Measurements from ENCODE around the gene SFXN5. TPM values are rescaled to one million over a fixed set of nuclear protein-coding genes. Genes with fewer than 3 reads are reported as not detected.
"Not testable (repeated sequence)": the region's sequence is repeated elsewhere in the genome, so short reads cannot be mapped to it uniquely, and the experiment has no call there.

Gene SFXN5
- total RNA-seq, 2 experiments from 2014 or later, result 17.9 to 18.1 TPM

DNA sequence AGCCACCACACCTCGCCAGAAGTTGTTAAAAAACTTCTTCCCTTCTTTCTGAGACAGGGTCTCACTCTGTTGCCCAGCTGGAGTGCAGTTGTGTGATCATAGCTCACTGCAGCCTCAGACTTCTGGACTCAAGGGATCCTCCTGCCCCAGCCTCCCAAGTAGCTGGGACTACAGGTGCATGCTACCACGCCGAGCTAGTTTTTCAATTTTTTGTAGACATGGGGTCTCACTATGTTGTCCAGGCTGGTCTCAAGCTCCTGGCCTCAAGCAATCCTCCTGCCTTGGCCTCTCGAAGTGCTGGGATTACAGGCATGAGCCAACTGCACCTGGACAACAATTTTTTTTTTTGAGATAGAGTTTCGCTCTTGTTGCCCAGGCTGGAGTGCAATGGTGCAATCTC, 6.4 kb downstream of the SFXN5 start:
- POLR2A ChIA-PET, result not testable (repeated sequence)
- CTCF ChIA-PET, result interaction anchor here (0.7 to 1.2 kb wide), 2 partner anchors 20 to 23 kb away, joined by 3 read pairs; no protein-coding TSS in a partner anchor

DNA sequence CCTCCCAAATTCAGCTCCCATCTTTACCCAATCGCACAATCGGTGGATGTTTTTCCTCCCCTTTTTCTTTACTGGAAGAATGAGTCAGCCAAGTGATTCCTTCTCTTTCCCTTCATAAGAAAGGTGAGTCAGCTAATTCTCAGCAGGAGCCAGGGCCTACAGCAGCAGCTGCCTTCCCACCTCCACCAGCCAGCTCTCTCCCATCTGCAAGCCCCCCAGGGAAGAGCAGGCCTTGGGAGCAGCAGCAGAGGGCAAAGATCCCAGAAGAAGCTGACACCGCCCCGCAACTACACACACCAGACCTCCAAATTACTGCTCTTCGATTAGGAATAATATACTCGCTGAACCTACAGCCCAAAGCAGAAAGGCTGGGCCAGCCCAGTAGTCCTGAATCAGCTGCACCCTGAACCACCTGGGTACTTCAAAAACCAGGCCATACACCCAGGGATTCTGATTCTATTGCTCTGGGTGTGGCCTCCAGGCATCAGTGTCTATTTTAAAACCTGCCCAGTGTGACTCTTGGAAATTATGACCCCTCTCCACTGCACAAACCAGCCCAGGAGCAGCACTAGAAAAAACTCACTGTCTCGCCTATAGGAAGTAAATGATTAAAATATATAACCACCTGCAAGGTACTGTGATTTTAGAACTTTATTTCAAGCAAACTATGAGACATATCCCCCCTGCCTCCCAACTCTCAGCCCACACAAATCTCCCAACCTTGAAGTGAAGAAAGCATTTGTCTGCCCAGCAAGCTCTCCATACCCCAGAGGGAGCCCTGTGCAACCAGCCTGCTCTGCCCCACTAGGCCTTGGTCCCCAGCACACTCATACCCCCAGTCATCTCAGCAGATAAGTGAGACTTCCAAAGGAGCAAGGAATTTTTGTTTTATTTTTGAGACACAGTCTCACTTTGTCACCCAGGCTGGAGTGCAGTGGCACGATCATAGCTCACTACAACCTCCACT, 7.3 kb downstream of the SFXN5 start:
- CTCF ChIA-PET, result interaction anchor here (1.2 kb wide), 1 partner anchor 21 kb away, joined by 3 read pairs; no protein-coding TSS in a partner anchor
- POLR2A ChIA-PET, result interaction anchor here (0.6 kb wide), 1 partner anchor 9 kb away, joined by 3 read pairs; no protein-coding TSS in a partner anchor

DNA sequence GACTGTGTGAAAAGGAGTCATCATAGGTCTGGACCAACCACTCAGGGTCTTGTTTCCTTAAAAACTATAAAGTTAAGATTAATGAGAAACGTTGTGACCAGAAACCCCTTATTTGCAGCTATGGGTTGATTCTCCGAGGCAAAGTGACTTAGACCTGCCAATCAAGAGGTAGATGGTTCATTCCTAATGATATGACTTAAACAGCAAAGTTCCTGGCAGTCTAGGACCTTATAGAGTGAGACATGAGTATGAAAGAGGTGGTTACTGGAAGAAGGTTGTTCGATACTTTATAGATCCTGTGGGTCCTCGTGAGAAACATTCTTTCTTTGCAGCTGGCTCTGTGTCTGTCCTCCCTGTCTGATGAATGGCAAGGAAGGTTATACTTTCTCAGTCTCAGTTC, 8.0 kb downstream of the SFXN5 start:
- CTCF ChIA-PET, result no interaction called here
- POLR2A ChIA-PET, result interaction anchor here (0.6 kb wide), 1 partner anchor 9 kb away, joined by 3 read pairs; no protein-coding TSS in a partner anchor

DNA sequence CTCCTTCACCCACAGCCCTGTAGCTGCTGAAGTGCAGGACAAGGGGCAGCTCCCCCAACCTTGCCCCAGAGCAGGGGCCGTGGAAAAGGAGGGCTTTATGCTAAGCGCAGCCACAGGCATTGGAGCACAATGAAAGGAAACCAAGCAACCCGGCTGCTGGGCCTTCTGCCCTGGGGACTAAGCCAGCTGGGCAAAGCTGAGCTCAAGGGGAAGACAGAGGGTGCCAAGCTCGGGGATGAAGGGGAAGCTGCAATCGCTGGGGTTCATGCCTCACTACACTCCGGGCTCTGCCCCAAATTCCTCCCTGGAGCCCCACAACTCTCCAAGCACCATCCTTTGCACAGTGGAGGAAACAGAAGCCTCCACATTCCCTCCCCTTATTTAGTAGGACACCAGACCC, 12.4 kb downstream of the SFXN5 start:
- CTCF ChIA-PET, result no interaction called here

DNA sequence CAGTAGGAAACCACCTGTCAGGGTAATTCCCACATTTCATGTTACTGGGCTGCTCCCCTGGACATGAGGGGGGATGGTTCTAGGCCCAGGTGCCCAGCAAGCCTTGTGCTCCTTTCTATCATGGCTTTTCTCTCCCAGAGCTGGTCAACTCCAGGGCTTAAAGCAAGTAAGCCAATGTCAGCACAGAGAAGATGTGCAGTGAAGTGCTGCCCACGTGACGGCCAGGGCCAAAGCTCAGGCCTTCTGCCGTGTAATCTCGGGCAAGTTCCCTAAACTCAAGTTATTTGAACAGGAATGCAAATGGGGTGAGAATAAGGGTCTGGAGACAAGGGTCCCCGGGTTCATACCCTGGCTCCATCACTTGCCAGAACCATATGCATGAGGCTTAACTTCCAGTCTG, 16.5 kb downstream of the SFXN5 start:
- CTCF ChIA-PET, result no interaction called here
- POLR2A ChIA-PET, result no interaction called here

More for the DNA sequence above, 12.4 kb downstream of the SFXN5 start:
- POLR2A ChIA-PET, result no interaction called here

DNA sequence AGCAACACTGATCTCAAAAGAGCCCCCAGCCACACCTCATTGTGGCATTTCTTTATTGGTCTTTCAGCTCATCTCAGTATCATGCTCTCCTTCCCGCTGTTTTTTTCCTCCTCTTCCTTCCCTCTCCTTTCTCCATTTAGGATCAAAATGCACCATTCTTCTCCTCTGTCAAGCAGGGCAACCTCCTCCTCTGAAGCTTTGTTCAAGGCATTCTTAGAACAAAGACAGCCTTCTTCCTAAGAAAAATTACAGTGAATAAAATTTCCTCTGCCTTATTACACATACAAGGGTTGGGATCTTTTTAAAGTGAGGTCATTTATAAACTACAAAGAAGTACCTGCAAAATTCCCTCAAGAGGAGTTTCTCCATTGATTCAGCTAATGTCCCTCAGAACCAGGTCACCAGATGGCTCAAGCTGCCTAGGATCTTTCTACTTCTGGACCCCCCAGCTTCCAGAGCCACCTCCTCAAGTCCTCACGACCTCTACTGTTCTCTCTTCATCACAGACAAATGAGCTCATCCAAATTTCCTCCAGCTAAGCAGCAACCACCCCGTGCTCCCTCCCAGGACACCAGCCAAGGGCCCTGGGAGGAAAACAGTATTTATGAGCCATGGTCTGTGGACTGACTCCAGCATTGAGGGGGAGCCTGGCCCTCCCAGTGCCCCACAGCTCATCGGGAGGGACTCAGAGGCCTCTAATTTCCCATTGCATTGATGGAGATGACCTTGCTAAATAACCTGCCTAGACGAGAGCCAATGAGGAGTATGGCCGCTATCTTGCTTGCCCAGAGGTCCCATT, 18.0 kb downstream of the SFXN5 start:
- CTCF ChIA-PET, result no interaction called here
- POLR2A ChIA-PET, result no interaction called here

DNA sequence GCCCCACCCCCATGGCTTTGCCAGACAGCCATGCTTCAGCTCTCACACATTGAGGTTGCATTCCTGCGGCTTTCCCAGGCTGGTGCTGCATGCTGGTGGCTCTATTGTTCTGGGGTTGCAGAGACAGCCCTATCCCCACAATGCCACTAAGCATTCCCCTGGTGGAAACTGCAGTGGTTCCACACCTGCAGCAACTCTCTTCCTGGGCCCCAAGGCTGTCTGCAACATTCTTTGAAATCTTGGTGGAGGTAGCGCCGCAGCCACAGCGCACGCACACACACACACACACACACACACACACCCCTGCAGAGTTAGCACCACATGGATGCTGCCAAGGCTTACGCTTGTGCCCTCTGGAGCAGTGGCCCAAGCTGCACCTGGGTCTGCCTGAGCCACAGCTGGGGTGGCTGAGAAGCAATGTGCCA, 21.4 kb downstream of the SFXN5 start:
- ChIA-PET CTCF (no interaction called here), POLR2A (no interaction called here)

DNA sequence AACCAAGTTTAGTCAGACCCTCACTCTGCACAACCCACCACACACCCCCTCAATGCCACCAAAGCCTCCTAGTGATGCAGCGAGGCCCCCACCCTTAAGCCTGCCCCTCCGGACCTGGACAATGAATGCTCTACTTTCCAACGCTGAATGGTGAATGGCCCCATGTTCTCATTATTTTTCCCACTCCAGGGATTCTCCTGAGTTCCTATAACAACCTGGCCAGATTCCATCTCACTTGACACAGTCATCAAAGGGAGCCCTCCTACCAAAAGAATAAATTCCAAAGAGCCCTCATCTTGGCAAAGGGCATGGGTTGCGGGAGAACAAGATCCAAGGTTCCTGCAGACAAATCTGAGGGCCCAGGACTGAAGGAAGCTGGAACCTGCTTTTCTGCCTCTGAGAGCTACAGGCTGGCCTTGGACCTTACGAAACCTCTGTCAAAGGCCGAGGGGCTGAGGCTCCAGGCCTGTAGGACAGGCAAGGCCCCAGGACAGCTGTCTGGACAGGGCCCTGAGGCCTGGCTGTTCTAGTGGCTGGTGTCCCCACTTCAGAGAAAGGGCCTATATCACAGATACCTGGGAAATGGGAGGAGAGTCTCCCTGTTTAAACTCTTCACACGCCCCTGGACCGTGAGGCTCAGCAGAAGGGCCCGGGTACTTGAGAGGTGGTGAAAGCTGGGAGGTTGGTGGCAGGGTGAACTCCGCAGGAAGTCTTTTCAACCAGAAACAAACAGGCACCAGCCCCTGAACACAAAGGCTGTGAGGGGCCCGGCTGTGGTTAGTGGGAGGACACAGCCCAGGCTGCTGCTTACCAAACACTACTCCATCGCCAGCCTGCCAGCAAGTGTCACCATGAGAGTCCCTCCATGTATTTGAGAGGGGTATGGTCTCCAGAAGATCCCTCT, 27.3 kb downstream of the SFXN5 start:
- ChIA-PET CTCF (no interaction called here), POLR2A (no interaction called here)

DNA sequence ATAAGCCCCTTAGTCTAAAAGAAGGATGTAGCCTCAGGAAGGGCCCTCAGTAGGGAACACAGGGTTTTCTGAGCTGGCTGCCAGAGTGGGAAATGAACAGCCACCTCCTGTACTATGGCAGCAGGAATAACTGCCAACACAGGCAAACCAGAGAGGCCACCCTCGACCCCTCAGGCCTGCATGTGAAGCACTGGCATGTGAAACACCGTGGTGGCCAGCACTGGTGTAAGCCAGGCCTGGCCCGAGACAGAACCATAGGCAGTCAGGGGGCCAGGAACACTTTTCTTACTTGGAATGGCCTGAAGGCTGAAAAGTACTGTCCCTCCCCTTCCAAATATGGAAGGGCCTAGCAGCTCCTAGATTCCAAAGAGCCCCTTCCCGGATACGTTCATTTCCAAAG, 28.2 kb downstream of the SFXN5 start:
- ChIA-PET CTCF (no interaction called here), POLR2A (no interaction called here)

DNA sequence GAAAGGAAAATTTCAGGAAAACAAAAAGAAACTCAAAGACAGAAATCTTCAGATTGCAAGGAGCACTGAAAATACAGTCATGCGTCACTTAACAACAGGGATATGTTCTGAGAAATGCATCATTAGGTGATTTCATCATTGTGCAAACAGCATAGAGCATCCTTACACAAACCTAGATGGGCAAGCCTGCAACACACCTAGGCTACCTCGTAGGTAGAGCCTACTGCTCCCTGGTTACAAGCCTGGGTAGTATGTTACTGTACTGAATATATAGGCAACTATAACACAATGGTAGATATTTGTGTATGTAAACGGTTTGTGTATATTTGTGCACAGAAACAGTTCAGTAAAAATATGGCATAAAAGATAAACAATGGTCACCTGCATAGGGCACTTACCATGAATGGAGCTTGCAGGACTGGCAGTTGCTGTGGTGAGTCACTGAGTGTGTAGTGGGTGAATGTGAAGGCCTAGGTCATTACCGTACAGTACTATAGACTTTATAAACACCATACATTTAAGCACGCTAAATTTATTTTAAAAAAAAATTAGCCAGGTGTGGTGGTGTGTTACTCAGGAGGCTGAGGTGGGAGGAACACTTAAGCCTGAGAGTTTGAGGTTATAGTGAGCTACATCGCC, 33.4 kb downstream of the SFXN5 start:
- ChIA-PET CTCF (no interaction called here), POLR2A (no interaction called here)

DNA sequence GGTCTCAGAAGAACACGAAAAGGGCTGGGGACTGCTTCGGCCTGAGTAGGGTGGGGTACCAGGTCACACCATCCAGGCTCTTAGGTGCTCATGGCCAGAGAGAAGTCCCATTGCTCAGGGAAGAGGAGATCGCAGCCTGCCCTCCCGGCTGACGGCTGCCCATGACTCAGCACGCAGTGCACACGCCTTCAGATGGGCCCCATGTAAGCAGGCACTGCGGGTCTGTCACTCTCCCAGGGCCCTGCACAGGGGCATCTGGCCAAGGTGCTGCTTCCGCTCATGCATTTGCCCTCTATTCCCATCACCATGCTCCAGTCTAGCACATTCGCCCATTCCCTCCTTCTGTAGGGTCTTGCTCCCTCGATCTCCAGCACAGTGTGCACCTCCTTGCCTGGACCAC, 34.7 kb downstream of the SFXN5 start:
- CTCF ChIA-PET, result no interaction called here
- POLR2A ChIA-PET, result no interaction called here

DNA sequence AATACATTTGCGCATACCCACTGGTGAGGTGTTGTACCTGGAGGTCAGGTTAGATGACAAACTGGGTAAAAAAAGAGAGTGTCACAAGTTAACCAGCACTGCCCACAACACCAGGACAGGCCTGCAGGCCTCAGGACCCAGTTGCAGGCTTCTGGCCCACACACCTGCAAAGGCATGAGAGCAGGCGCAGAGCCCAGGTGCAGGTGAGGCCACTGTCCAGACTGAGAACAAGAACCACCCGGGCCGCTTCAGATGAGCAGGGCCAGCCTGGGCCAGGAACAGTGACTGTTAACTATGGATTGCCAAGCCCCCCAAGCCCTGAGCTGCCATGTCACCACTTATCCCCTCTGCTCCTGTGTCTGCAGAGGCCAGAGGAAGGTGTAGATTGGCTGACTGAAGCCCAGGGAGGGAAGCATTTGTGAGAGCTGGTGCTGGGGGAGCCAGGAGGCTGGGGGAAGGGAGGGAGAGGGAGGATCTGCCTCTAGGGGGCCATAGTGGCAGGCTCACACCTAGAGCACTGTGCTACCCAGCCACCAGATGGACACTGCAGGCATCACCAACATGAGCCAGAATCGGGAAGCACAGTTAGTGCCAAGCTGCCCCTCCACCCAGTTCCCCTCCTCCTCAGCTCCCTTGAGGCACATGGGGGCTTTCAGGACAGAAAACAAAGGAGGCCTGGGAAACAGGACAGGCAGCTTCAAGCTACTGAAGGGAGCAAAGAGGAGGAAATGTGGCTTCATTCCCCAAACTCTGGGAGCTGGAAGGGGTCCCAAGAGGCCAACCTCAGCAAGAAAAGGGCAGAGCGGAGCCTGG, 35.4 kb downstream of the SFXN5 start:
- POLR2A ChIA-PET, result no interaction called here
- CTCF ChIA-PET, result no interaction called here

DNA sequence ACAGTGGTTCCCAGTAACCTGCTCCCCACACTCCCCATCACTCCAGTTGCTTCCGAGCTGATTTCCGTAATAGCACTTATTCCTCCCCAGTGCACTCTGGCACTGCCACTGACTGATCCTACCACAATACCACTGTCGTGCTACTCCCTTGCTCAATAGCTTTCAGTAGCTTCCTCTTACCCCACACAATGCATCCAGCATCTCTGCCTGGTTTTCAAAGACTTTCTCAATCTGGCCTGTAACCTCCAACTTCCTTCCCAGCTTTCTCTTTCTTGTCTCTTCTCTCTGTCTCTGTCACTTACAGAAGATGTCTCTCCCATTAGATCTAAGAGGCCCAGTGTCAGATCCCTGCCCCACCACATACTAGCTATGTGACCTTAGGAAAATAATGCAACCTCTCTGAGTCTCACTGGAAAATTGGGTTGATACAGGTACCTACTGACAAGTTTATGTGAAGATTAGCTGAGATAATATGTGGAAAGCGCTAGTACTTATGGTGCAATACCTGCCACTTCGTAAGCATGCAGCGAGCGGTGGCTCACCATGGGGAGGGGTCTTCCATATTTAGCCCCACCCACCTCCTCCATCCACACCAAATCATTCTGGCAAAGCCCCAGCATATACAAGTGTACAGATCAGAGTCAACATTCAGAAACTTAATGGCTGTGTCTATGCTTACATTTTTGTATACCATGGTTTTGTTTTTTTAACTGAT, 36.7 kb downstream of the SFXN5 start:
- ChIA-PET POLR2A (no interaction called here), CTCF (no interaction called here)

DNA sequence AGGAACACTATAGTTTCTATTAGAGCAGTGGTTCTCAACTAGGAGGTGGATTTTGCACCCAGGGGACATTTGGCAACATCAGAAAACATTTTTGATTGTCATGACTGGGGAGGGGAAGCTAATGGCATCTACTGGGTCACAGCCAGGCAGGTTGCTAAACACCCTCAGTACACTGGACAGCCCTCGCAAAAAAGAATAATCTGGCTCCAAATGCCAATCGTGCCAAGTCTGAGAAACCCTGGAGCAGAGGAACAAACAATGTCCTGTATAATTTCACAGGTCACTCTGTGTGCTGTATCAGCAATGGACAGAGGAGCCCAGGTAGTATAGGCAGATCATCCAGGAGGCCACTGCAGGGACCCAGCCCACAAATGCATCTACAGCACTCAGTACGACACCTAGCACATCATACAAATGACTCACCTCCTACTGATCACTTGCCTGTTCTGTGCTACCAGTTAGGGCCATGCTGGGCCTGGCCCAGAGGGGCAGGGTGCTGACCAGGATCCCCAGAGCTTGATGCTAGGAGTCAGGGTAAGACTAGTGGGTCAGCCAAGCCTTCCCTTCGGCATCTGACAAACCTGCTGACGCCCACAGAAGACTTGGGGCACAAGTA, 37.6 kb downstream of the SFXN5 start:
- CTCF ChIA-PET, result no interaction called here
- POLR2A ChIA-PET, result no interaction called here

DNA sequence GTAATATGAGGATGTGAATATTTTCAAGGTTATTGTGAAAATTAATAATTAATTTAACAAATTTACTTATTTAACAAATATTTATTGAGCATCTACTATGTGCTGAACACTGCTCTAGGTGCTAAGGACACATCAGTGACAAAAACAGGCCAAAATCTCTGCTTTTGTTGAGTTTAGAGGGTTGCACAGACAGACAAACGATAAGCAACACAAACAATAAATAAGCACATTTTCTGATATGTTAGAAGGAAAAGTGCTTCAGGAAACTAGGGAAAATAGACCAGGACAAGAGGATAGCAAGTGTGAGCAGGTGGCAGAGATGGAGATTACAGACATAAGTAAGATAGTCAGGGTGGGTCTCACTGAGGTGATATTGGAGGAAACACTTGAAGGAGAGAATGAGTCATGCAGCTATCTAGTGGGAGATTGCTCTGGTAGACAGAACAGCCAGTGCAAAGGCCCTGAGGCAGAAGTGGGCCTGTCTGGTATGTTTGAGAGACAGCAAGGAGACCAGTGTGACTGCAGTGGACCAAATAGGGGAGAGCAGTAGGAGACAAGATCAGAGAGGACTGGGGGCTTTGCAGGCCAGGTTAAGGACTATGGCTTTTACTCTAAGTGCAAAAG, 38.3 kb downstream of the SFXN5 start:
- ChIA-PET CTCF (no interaction called here), POLR2A (no interaction called here)

DNA sequence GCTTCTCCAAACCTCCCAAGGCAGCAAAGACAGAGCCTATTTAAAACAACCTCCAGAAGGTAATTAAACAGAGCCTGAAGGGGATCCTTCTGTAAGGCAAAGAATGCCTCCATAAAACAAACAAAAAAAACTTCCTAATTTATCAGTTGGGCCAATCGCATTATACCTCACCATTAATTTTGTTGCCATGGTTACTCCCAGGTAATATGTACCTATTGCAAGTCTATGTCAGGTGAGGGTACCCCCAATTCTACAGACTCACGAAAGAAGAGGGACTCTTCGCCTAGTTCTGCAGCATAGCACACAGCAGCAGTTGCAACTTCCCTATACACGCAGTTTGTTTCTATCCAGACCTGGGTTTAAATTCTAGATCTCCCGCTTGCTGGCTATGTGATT, 38.8 kb downstream of the SFXN5 start:
- POLR2A ChIA-PET, result no interaction called here
- CTCF ChIA-PET, result interaction anchor here (0.9 kb wide), 1 partner anchor 35 kb away, joined by 3 read pairs; no protein-coding TSS in a partner anchor

Data from activated CD8-positive, alpha-beta memory T cell treated with anti-CD3 and anti-CD28 coated beads for 36 hours (primary cell).